PC-9 (cell line): ENCODE results near the gene DACT3. TPM values are rescaled to one million over a fixed set of nuclear protein-coding genes. Genes with fewer than 3 reads are reported as not detected.
A peak's percentile ranks its signal among the peaks of the same experiment; 100 is the strongest.

Experiments
- BruUV-seq: library from RNA; stranded (reverse); fragments of 400-500 nt; replicated peaks from 2 replicates; lab custom pipeline; 2021; lab: Mats Ljungman, UMichigan
- CTCF ChIA-PET: fragments of 300-600 bp; sonication (Branson Sonifier 250); formaldehyde crosslinking; loops from one replicate; lab custom pipeline; 2022; ENCODE audit warnings: antibody characterized with exemption; lab: Charles Lee
- POLR2A ChIA-PET: fragments of 300-600 bp; sonication (Branson Sonifier 250); formaldehyde crosslinking; loops from one replicate; lab custom pipeline; 2022; ENCODE audit warnings: antibody characterized with exemption; ENCODE audit not compliant: unreplicated experiment; lab: Charles Lee
- DNase-seq, 2 experiments: peaks; one replicate each; pipeline versions ENCODE4 v3.0.0 to v3.0.0-alpha.2; 2015 to 2022; ENCODE audit warnings: mixed read lengths in 1 of 2
- H2AFZ ChIP-seq: fragments of 200-600 bp; sonication (generic); 2 replicates; pipeline ENCODE4 v1.8.1; 2017; ENCODE audit warnings: antibody characterized with exemption
- H3F3A ChIP-seq: fragments of 200-600 bp; sonication (generic); 2 replicates; pipeline ENCODE4 v1.8.1; 2017; ENCODE audit warnings: antibody characterized with exemption, mild to moderate bottlenecking, low read depth; ENCODE audit not compliant: insufficient read depth
- H3K27ac ChIP-seq: fragments of 200-600 bp; sonication (generic); 2 replicates; pipeline ENCODE4 v1.6.1; 2016; ENCODE audit warnings: mixed run types
- H3K27me3 ChIP-seq: fragments of 200-600 bp; sonication (generic); 2 replicates; pipeline ENCODE4 v1.6.1; 2016; ENCODE audit warnings: low read depth, mixed run types; ENCODE audit not compliant: insufficient read depth
- H3K36me3 ChIP-seq: fragments of 200-600 bp; sonication (generic); 2 replicates; pipeline ENCODE4 v1.6.1; 2016; ENCODE audit warnings: low read depth, mixed run types
- H3K4me1 ChIP-seq: fragments of 200-600 bp; sonication (generic); replicated peaks from 2 replicates; pipeline ENCODE4 v1.6.1; 2016; ENCODE audit warnings: mixed run types; ENCODE audit not compliant: insufficient read depth
- H3K4me2 ChIP-seq: fragments of 200-600 bp; sonication (generic); 2 replicates; pipeline ENCODE4 v1.6.1; 2017; ENCODE audit warnings: mixed run types
- H3K4me3 ChIP-seq: fragments of 200-600 bp; sonication (generic); 2 replicates; pipeline ENCODE4 v1.6.1; 2016; ENCODE audit warnings: mixed run types
- H3K79me2 ChIP-seq: fragments of 200-600 bp; sonication (generic); 2 replicates; pipeline ENCODE4 v1.6.1; 2017; ENCODE audit warnings: low read depth, mixed run types
- H3K9me2 ChIP-seq: fragments of 200-600 bp; sonication (generic); 2 replicates; pipeline ENCODE4 v1.8.1; 2017; ENCODE audit warnings: mild to moderate bottlenecking; ENCODE audit not compliant: insufficient read depth
- H3K9me3 ChIP-seq: fragments of 200-600 bp; sonication (generic); 2 replicates; pipeline ENCODE4 v1.8.1; 2016; ENCODE audit warnings: low read depth; ENCODE audit not compliant: insufficient read depth
- H4K20me1 ChIP-seq: fragments of 200-600 bp; sonication (generic); 2 replicates; pipeline ENCODE4 v1.8.1; 2017; ENCODE audit not compliant: insufficient read depth
- EZH2 ChIP-seq: fragments of 200-600 bp; sonication (generic); IDR thresholded peaks from 2 replicates; pipeline ENCODE4 v1.8.0; 2017; ENCODE audit warnings: antibody characterized with exemption, low read depth
- intact Hi-C: fragments of 100-400 bp; cut with micrococcal nuclease; formaldehyde crosslinking; loops from one replicate; pipeline ENCODE4 v1.10.0; 2022; ENCODE audit not compliant: unreplicated experiment
- total RNA-seq: library from RNA; stranded (reverse); gene quantifications from 2 replicates; pipeline ENCODE4 v1.2.3, GENCODE V29; 2021
- TF ChIP-seq, protein P1 (sequence below): fragments of 200-600 bp; sonication (generic); conservative IDR thresholded peaks from 2 replicates; pipeline ENCODE4 v1.6.1; 2017; ENCODE audit warnings: mixed run types, antibody characterized with exemption, mild to moderate bottlenecking, moderate library complexity

Gene DACT3
- total RNA-seq, 1 experiment from 2014 or later, result 0.13 TPM

DNA sequence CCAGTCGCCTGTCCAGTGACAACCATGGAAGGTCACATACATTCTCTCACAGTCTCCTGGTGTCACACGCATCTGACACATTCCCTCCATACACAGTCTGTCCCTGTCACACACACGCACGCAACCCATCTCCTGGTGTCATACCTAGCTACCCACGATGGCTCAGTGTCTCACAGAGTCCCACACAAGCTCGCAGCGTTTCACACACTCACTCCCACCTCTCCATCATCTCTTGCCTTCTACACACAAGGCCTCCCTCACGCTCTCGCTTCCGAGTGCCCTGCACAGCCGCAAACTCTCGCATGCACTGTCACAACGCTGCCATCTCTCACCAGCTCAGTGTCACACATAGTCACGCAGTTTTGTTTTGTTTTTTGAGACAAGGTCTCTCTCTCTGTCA is 23.8 kb downstream of the DACT3 start:
- TF ChIP-seq, protein P1, sequence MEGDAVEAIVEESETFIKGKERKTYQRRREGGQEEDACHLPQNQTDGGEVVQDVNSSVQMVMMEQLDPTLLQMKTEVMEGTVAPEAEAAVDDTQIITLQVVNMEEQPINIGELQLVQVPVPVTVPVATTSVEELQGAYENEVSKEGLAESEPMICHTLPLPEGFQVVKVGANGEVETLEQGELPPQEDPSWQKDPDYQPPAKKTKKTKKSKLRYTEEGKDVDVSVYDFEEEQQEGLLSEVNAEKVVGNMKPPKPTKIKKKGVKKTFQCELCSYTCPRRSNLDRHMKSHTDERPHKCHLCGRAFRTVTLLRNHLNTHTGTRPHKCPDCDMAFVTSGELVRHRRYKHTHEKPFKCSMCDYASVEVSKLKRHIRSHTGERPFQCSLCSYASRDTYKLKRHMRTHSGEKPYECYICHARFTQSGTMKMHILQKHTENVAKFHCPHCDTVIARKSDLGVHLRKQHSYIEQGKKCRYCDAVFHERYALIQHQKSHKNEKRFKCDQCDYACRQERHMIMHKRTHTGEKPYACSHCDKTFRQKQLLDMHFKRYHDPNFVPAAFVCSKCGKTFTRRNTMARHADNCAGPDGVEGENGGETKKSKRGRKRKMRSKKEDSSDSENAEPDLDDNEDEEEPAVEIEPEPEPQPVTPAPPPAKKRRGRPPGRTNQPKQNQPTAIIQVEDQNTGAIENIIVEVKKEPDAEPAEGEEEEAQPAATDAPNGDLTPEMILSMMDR, result no peak
- no peak for TF ChIP-seq EZH2
- no peak for DNase-seq
- H3K79me2 ChIP-seq, result no peaks in the 10 kb centered on the region
- H3K4me3 ChIP-seq, result no peak overlapping the region
- H3K36me3 ChIP-seq, result no peaks in the 10 kb centered on the region
- H3K9me2 ChIP-seq, result no peaks in the 10 kb centered on the region
- no peak overlapping the region for H2AFZ ChIP-seq
- H4K20me1 ChIP-seq, result no peaks in the 10 kb centered on the region
- H3K4me2 ChIP-seq, result no peak overlapping the region
- BruUV-seq, result no TSS peak
- CTCF ChIA-PET, result interaction anchor here (0.6 kb wide), 2 partner anchors 21 to 691 kb away, joined by 5 to 8 read pairs; no protein-coding TSS in a partner anchor
- H3K4me1 ChIP-seq, result peaks cover 21% of the 10 kb centered on the region
- POLR2A ChIA-PET, result interaction anchor here (0.7 kb wide), 1 partner anchor 398 kb away, joined by 13 read pairs; no protein-coding TSS in a partner anchor
- no peaks in the 10 kb centered on the region for H3K9me3 ChIP-seq
- H3K27ac ChIP-seq, result no peak overlapping the region
- H3F3A ChIP-seq, result peaks cover 9% of the 10 kb centered on the region; the same call in 1 of the 2 replicates
- peaks cover 71% of the 10 kb centered on the region for H3K27me3 ChIP-seq
- intact Hi-C loops, result no loop called here

DNA sequence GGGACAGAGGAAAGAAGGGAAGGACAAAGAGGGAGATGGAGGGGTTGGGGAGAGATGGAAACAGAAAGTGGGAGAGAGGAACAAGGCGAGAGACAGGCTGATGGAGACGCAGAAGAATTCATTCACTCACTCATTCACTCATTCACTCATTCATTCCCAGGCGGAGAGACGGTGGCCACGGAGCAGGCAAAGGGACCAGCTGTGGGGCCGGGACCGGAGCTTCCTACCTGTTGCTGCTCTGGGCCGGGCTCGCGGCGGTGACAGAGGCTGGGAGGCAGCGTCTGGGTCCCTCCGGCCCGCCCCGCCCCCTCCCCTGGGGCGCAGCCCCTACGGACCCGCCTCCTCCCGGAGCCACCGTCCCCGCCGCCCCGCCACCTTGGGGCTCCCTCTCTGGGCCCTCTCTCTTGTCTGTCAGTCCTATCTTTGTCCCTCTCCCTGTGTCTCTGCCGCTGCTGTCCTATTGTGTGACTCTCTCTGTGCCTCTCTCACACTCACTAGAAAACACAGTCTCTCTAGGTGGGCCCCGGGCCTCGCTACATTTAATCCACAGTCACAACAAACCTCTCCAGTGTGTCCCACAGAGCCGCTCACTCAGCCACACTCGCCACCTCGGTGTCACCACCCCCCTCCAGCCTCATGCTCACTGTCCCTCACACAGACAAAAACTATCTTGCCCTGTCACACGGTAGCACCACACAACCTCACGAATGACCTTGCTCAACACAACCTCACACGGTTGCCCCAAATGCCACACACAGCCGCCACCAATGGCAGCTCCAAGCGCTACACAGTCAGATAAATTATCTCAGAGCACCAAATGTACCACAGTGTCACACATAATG is 24.8 kb downstream of the DACT3 start, which contains the start of gene GNG8:
GNG8 (minus strand) TSS at position 283 of the 842 bp plus-strand sequence. CDS start 1,520 bp downstream, outside the sequence.
- no TSS peak for BruUV-seq
- H4K20me1 ChIP-seq, result no peaks in the 10 kb centered on the region
- intact Hi-C loops, result no loop called here
- H3K27me3 ChIP-seq, result peaks cover 75% of the 10 kb centered on the region
- H3K27ac ChIP-seq, result no peak within 1 kb of the TSS
- no peak within 1 kb of the TSS for H3K4me3 ChIP-seq
- H3K9me2 ChIP-seq, result no peaks in the 10 kb centered on the region
- no peak within 1 kb of the TSS for H3K4me2 ChIP-seq
- POLR2A ChIA-PET, result interaction anchor here (0.7 kb wide), 1 partner anchor 399 kb away, joined by 13 read pairs; no protein-coding TSS in a partner anchor
- peaks cover 9% of the 10 kb centered on the region; the same call in 1 of the 2 replicates for H3F3A ChIP-seq
- no peaks in the 10 kb centered on the region for H3K9me3 ChIP-seq
- CTCF ChIA-PET, result no interaction called here
- H2AFZ ChIP-seq, result no peak within 1 kb of the TSS
- no peaks in the 10 kb centered on the region for H3K79me2 ChIP-seq
- peaks cover 21% of the 10 kb centered on the region for H3K4me1 ChIP-seq
- TF ChIP-seq EZH2, result no peak
- TF ChIP-seq, protein P1, result no peak
- DNase-seq, result no peak
- H3K36me3 ChIP-seq, result no peaks in the 10 kb centered on the region

DNA sequence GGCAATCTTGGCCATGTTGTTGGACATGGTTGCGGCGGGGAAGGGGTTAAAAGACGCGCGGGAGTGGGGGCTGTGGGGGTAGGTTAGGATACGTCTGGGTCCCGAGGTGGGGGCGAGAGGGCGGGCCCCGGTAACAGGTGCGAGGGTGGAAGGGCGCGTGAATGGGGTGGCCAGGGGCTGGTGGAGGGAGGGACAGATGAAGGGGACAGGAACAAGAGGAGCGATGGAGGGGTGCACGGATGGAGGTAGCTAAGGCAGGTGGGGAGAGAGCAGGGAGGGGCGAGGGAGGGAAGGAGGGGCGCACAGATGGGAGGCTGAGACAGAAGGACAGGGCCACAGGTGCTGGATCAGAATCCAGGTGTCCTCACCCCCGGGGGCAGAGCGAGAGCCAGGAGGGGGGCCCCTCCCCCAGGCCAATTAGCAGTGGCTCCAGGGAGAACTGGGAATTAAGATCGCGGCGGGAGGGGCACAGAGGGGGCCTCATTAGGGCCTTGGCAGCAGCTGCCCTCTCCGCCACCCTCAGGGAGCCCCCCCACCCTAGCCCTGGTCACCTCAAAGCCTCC is 26.2 kb downstream of the DACT3 start:
- no peak overlapping the region for H2AFZ ChIP-seq
- no TSS peak for BruUV-seq
- H3K27ac ChIP-seq, result no peak overlapping the region
- DNase-seq, result no peak
- ChIA-PET CTCF (no interaction called here), POLR2A (no interaction called here)
- no peaks in the 10 kb centered on the region for H3K9me2 ChIP-seq
- no peaks in the 10 kb centered on the region for H4K20me1 ChIP-seq
- H3K4me1 ChIP-seq, result peaks cover 20% of the 10 kb centered on the region
- no peaks in the 10 kb centered on the region for H3K36me3 ChIP-seq
- intact Hi-C loops, result loop anchor here (1.0 kb wide), 1 partner anchor 27 kb away; the partner anchor contains the start of gene DACT3
- peak overlapping the region; percentile 80 for H3K4me2 ChIP-seq
- peaks cover 71% of the 10 kb centered on the region for H3K27me3 ChIP-seq
- no peaks in the 10 kb centered on the region for H3K9me3 ChIP-seq
- H3K4me3 ChIP-seq, result peak overlapping the region; percentile 44; the same call in 1 of the 2 replicates
- no peaks in the 10 kb centered on the region for H3K79me2 ChIP-seq
- peaks cover 4% of the 10 kb centered on the region; the same call in 1 of the 2 replicates for H3F3A ChIP-seq
- TF ChIP-seq EZH2, result no peak
- TF ChIP-seq, protein P1, result no peak
